ENCODE results near the gene RBM20. TPM values are rescaled to one million over a fixed set of nuclear protein-coding genes. Genes with fewer than 3 reads are reported as not detected.

Gene RBM20
- total and polyA plus RNA-seq, 2 of the 13 experiments (the other 11 are each of a cell fraction or from before 2014, with no cell fraction given), result 0.02 to 0.22 TPM

- TF ChIP-seq TFDP2 (CRISPR knock-in tag; IDR thresholded peaks at IDR 0.05) (no peak), ZNF784 (CRISPR knock-in tag; IDR thresholded peaks at IDR 0.05; ENCODE audit: borderline replicate concordance) (no peak), YEATS2 (CRISPR knock-in tag; IDR thresholded peaks at IDR 0.05; ENCODE audit: borderline replicate concordance) (no peak; the same call in 1 of the 2 replicates), ATF4 (CRISPR knock-in tag; IDR thresholded peaks at IDR 0.05) (no peak), ETV6 (CRISPR knock-in tag; conservative IDR thresholded peaks at IDR 0.05) (no peak), ERF (CRISPR knock-in tag; IDR thresholded peaks at IDR 0.05) (peak; percentile 35; the same call in 1 of the 2 replicates), ARID4A (CRISPR knock-in tag; IDR thresholded peaks at IDR 0.05; ENCODE audit: borderline replicate concordance) (no peak), ZBTB8A (CRISPR knock-in tag; IDR thresholded peaks at IDR 0.05; ENCODE audit: borderline replicate concordance, low read depth) (no peak), FOXA3 (CRISPR knock-in tag; IDR thresholded peaks at IDR 0.05) (peak; percentile 49; the same call in 1 of the 2 replicates), ZNF260 (CRISPR knock-in tag; IDR thresholded peaks at IDR 0.05; ENCODE audit: borderline replicate concordance, low read depth) (no peak), MTA3 (CRISPR knock-in tag; IDR thresholded peaks at IDR 0.05) (no peak), SRSF1 (optimal IDR thresholded peaks at IDR 0.05; ENCODE audit: low read depth, low read length) (no peak), SOX5 (CRISPR knock-in tag; IDR thresholded peaks at IDR 0.05; ENCODE audit: borderline replicate concordance) (peak; percentile 25; the same call in 1 of the 2 replicates), KAT8 (CRISPR knock-in tag; IDR thresholded peaks at IDR 0.05) (0 out of 2 replicates have a peak, but pooled peaks have one; percentile 49), ZNF33B (CRISPR knock-in tag; IDR thresholded peaks at IDR 0.05) (no peak), POGK (CRISPR knock-in tag; conservative IDR thresholded peaks at IDR 0.05) (no peak), ZNF121 (CRISPR knock-in tag; IDR thresholded peaks at IDR 0.05) (no peak), ZMYM3 (CRISPR knock-in tag; IDR thresholded peaks at IDR 0.05) (0 out of 2 replicates have a peak, but pooled peaks have one; percentile 23), SSRP1 (CRISPR knock-in tag; IDR thresholded peaks at IDR 0.05) (no peak), RORA (CRISPR knock-in tag; IDR thresholded peaks at IDR 0.05) (no peak), HOXA7 (CRISPR knock-in tag; IDR thresholded peaks at IDR 0.05) (no peak)
Measured at GRCh38 chr10:110852255-110852896, 208.2 kb downstream of the RBM20 start (continued).
